Measurements from ENCODE around the gene ATP6V0C. TPM values are rescaled to one million over a fixed set of nuclear protein-coding genes. Genes with fewer than 3 reads are reported as not detected.

Gene ATP6V0C
- total and polyA plus RNA-seq, 2 of the 13 experiments (the other 11 are each of a cell fraction or from before 2014, with no cell fraction given): 10.4 to 20.1 TPM

DNA sequence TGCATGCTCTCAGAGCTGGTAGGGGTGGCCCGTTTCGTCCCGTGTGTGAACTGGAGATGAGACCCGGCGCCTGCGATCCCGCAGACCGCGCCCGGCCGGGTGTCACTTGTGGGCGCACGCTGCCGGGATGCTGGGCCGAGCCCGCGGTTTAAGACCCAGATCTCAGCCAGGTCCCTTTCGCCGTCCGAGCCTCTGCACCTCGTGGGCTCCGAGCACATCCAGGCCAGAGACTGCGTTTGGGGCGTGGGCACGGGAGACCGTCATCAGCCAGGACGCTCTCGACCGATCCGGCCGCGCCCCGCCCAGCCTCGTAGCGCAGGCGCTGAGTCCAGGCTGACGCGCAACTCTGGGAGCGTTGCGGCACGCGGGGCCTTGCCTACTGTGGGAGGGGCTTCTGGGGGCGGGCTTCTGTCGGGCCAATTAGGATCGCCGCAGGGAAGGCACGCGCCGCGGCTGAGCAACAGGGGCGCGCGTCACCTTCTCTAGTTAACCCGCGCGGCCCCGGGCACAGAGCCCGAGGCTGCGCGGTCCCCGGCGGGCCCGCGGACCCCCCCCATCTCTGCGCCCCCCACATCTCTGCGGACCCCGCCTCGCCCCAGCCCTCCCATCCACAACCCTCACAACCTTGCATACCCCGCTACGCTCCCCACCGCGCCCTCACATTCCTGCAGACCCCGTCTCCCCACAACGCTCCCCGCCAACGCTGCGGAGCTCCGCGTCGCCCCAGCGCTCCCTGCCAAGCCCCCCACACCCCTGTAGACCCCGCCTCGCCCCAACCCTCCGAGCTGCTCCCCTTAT, 18.1 kb downstream of the ATP6V0C start (continued):
- TF ChIP-seq, protein P1, sequence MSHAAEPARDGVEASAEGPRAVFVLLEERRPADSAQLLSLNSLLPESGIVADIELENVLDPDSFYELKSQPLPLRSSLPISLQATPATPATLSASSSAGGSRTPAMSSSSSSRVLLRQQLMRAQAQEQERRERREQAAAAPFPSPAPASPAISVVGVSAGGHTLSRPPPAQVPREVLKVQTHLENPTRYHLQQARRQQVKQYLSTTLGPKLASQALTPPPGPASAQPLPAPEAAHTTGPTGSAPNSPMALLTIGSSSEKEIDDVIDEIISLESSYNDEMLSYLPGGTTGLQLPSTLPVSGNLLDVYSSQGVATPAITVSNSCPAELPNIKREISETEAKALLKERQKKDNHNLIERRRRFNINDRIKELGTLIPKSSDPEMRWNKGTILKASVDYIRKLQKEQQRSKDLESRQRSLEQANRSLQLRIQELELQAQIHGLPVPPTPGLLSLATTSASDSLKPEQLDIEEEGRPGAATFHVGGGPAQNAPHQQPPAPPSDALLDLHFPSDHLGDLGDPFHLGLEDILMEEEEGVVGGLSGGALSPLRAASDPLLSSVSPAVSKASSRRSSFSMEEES (CRISPR knock-in tag; IDR thresholded peaks at IDR 0.05): peak; percentile 61; the same call in 1 of the 2 replicates
- TF ChIP-seq ZSCAN29 (CRISPR knock-in tag; conservative IDR thresholded peaks at IDR 0.05) (no peak), ZNF562 (CRISPR knock-in tag; IDR thresholded peaks at IDR 0.05; ENCODE audit: borderline replicate concordance) (no peak), SMARCC2 (IDR thresholded peaks at IDR 0.05) (no peak), SCMH1 (CRISPR knock-in tag; IDR thresholded peaks at IDR 0.05; ENCODE audit: borderline replicate concordance) (no peak), GZF1 (CRISPR knock-in tag; IDR thresholded peaks at IDR 0.05) (no peak; the same call in 1 of the 2 replicates), ZC3H13 (CRISPR knock-in tag; IDR thresholded peaks at IDR 0.05) (peak; percentile 96; the same call in 1 of the 2 replicates), U2AF1 (optimal IDR thresholded peaks at IDR 0.05; ENCODE audit: low read depth, low read length) (no peak), SP4 (CRISPR knock-in tag; IDR thresholded peaks at IDR 0.05) (peak; percentile 75; the same call in 1 of the 2 replicates), RFX5 (IDR thresholded peaks at IDR 0.05; ENCODE audit: low read depth, low read length) (no peak; the same call in 1 of the 2 replicates), SIN3B (IDR thresholded peaks at IDR 0.05; ENCODE audit: low read length) (no peak), ZNF883 (CRISPR knock-in tag; IDR thresholded peaks at IDR 0.05; ENCODE audit: not compliant biosample characterization) (peak; percentile 53), GPN1 (CRISPR knock-in tag; IDR thresholded peaks at IDR 0.05; ENCODE audit: borderline replicate concordance) (no peak), ONECUT2 (CRISPR knock-in tag; IDR thresholded peaks at IDR 0.05) (no peak), MLLT10 (CRISPR knock-in tag; IDR thresholded peaks at IDR 0.05) (no peak)
- TF ChIP-seq, protein P2, sequence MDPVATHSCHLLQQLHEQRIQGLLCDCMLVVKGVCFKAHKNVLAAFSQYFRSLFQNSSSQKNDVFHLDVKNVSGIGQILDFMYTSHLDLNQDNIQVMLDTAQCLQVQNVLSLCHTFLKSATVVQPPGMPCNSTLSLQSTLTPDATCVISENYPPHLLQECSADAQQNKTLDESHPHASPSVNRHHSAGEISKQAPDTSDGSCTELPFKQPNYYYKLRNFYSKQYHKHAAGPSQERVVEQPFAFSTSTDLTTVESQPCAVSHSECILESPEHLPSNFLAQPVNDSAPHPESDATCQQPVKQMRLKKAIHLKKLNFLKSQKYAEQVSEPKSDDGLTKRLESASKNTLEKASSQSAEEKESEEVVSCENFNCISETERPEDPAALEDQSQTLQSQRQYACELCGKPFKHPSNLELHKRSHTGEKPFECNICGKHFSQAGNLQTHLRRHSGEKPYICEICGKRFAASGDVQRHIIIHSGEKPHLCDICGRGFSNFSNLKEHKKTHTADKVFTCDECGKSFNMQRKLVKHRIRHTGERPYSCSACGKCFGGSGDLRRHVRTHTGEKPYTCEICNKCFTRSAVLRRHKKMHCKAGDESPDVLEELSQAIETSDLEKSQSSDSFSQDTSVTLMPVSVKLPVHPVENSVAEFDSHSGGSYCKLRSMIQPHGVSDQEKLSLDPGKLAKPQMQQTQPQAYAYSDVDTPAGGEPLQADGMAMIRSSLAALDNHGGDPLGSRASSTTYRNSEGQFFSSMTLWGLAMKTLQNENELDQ (CRISPR knock-in tag; IDR thresholded peaks at IDR 0.05; ENCODE audit: borderline replicate concordance): no peak
- TF ChIP-seq, protein P3, sequence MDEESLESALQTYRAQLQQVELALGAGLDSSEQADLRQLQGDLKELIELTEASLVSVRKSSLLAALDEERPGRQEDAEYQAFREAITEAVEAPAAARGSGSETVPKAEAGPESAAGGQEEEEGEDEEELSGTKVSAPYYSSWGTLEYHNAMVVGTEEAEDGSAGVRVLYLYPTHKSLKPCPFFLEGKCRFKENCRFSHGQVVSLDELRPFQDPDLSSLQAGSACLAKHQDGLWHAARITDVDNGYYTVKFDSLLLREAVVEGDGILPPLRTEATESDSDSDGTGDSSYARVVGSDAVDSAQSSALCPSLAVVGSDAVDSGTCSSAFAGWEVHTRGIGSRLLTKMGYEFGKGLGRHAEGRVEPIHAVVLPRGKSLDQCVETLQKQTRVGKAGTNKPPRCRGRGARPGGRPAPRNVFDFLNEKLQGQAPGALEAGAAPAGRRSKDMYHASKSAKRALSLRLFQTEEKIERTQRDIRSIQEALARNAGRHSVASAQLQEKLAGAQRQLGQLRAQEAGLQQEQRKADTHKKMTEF (CRISPR knock-in tag; IDR thresholded peaks at IDR 0.05): peak; percentile 77
- TF ChIP-seq, protein P4, sequence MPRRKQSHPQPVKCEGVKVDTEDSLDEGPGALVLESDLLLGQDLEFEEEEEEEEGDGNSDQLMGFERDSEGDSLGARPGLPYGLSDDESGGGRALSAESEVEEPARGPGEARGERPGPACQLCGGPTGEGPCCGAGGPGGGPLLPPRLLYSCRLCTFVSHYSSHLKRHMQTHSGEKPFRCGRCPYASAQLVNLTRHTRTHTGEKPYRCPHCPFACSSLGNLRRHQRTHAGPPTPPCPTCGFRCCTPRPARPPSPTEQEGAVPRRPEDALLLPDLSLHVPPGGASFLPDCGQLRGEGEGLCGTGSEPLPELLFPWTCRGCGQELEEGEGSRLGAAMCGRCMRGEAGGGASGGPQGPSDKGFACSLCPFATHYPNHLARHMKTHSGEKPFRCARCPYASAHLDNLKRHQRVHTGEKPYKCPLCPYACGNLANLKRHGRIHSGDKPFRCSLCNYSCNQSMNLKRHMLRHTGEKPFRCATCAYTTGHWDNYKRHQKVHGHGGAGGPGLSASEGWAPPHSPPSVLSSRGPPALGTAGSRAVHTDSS (CRISPR knock-in tag; conservative IDR thresholded peaks at IDR 0.05): no peak
